GOT3 (cell line): ENCODE results near the gene ADPRHL1.
"Not testable (repeated sequence)": the region's sequence is repeated elsewhere in the genome, so short reads cannot be mapped to it uniquely, and the experiment has no call there.

ENCODE experiments used
- DNase-seq: peaks from one replicate; lab custom pipeline; 2025; ENCODE audit warnings: mixed read lengths; lab: John Stamatoyannopoulos, UW

The ADPRHL1 gene

GRCh38 chr13:113456116-113456702 lies 2.9 kb upstream of the ADPRHL1 start:
- no peak for DNase-seq

- DNase-seq: no peak
These were observed 2.1 kb upstream of the ADPRHL1 start for GRCh38 chr13:113455384-113455783.

- no peak for DNase-seq
These were observed 1.6 kb upstream of the ADPRHL1 start for GRCh38 chr13:113454936-113455335.

- DNase-seq: no peak
These were observed 822 bp downstream of the ADPRHL1 start for GRCh38 chr13:113452466-113452865.

- no peak for DNase-seq
These were observed 1.3 kb downstream of the ADPRHL1 start for GRCh38 chr13:113451951-113452421.

- DNase-seq: not testable (repeated sequence)
These were observed 2.2 kb downstream of the ADPRHL1 start for GRCh38 chr13:113450861-113451620.

GRCh38 chr13:113450348-113450744 lies 2.9 kb downstream of the ADPRHL1 start:
- not testable (repeated sequence) for DNase-seq

GRCh38 chr13:113449693-113450347 lies 3.5 kb downstream of the ADPRHL1 start:
- no peak for DNase-seq

GRCh38 chr13:113448885-113449692 lies 4.2 kb downstream of the ADPRHL1 start:
- peak; percentile 65 for DNase-seq

- DNase-seq: no peak
These were observed 4.8 kb downstream of the ADPRHL1 start for GRCh38 chr13:113448545-113448884.

GRCh38 chr13:113447596-113447995 lies 5.7 kb downstream of the ADPRHL1 start:
- DNase-seq: no peak

GRCh38 chr13:113446488-113446854 lies 6.8 kb downstream of the ADPRHL1 start:
- no peak for DNase-seq

- no peak for DNase-seq
These were observed 7.3 kb downstream of the ADPRHL1 start for GRCh38 chr13:113445791-113446487.

- DNase-seq: no peak
These were observed 9.3 kb downstream of the ADPRHL1 start for GRCh38 chr13:113443991-113444390.

GRCh38 chr13:113442985-113443362 lies 10.3 kb downstream of the ADPRHL1 start:
- no peak for DNase-seq

- no peak for DNase-seq
These were observed 10.8 kb downstream of the ADPRHL1 start for GRCh38 chr13:113442354-113442984.

- no peak for DNase-seq
These were observed 11.6 kb downstream of the ADPRHL1 start for GRCh38 chr13:113441661-113442060.

GRCh38 chr13:113437408-113438010 lies 15.8 kb downstream of the ADPRHL1 start:
- DNase-seq: no peak

- not testable (repeated sequence) for DNase-seq
These were observed 16.4 kb downstream of the ADPRHL1 start for GRCh38 chr13:113436866-113437265.

- not testable (repeated sequence) for DNase-seq
These were observed 17.4 kb downstream of the ADPRHL1 start for GRCh38 chr13:113435907-113436306.

GRCh38 chr13:113433391-113433916 lies 19.8 kb downstream of the ADPRHL1 start:
- no peak for DNase-seq
